ENCODE measurements around the gene ATAD2B.

The ATAD2B gene

DNA sequence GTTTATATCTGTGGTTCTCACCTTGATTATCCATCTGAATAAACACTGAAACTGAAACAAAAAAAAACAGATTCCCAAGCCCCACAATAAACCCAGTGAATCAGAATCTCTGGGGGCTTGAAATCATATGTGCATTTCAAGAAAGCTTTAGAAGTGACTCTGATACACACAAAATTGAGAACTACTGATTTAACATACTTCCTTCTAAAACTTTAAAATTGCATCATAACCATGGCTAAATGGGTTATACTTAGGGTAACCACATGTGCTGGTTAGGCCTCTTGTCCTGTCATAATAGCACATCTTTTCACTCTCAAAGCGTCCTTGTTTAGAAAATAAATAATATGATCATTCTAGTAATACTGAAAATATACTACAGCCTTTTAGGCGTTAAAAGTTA is 100.9 kb downstream of the ATAD2B start:
- POLR2A ChIA-PET (ENCODE audit: low non-redundant PET) = no interaction called here
- CTCF ChIA-PET = interaction anchor here (0.5 kb wide), 1 partner anchor 527 kb away, joined by 3 read pairs; no protein-coding TSS in a partner anchor
- TF ChIP-seq, protein P1, sequence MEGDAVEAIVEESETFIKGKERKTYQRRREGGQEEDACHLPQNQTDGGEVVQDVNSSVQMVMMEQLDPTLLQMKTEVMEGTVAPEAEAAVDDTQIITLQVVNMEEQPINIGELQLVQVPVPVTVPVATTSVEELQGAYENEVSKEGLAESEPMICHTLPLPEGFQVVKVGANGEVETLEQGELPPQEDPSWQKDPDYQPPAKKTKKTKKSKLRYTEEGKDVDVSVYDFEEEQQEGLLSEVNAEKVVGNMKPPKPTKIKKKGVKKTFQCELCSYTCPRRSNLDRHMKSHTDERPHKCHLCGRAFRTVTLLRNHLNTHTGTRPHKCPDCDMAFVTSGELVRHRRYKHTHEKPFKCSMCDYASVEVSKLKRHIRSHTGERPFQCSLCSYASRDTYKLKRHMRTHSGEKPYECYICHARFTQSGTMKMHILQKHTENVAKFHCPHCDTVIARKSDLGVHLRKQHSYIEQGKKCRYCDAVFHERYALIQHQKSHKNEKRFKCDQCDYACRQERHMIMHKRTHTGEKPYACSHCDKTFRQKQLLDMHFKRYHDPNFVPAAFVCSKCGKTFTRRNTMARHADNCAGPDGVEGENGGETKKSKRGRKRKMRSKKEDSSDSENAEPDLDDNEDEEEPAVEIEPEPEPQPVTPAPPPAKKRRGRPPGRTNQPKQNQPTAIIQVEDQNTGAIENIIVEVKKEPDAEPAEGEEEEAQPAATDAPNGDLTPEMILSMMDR (conservative IDR thresholded peaks at IDR 0.05; ENCODE audit: low read depth) = no peak
- no peak for DNase-seq (ENCODE audit: low spot score)
- no peak overlapping the region for H3K27ac ChIP-seq

DNA sequence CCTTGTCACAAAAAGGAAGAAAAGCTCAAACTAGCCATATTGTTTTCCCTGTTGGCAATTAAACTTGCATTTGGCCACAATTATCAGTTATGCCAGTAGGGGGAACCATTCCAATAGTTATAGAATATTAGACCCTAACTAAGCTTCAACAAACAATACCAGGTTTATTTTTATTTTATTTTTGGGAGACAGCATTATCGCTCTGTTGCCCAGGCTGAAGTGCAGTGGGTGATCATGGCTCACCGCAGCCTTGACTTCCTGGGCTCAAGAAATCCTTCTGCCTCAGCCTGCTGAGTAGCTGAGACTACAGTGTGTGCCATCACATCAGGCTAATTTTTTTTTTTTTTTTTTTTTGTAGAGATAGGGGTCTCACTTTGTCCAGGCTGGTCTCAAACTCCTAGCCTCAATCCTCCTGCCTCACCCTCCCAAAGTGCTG is 102.1 kb downstream of the ATAD2B start:
- TF ChIP-seq, protein P1 (conservative IDR thresholded peaks at IDR 0.05; ENCODE audit: low read depth) = peak; percentile 70
- POLR2A ChIA-PET (ENCODE audit: low non-redundant PET) = no interaction called here
- CTCF ChIA-PET = interaction anchor here (0.5 to 1.4 kb wide), 10 partner anchors 9 to 1163 kb away, joined by 3 to 10 read pairs (median 3); partner anchors contain the start of gene ATAD2B
- H3K27ac ChIP-seq = no peak overlapping the region
- DNase-seq (ENCODE audit: low spot score) = peak; percentile 43

DNA sequence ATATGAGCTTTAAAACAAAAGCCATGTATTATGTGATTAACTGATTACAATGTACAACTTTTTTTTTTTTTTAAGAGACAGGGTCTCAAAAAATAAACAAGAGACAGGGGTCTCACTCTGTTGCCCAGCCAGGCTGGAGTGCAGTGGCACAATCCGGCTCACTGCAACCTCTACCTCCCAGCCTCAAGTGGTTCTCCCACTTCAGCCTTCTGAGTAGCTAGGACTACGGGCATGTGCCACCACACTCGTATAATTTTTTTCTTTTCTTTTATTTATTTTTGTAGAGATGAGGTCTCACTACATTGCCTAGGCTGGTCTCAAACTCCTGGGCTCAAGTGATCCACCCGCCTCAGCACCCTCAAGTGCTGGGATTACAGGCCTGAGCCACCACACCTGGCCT is 103.1 kb downstream of the ATAD2B start:
- ChIA-PET CTCF (interaction anchor here (0.5 to 1.4 kb wide), 4 partner anchors 10 to 535 kb away, joined by 3 to 9 read pairs (median 4); no protein-coding TSS in a partner anchor), POLR2A (ENCODE audit: low non-redundant PET) (no interaction called here)
- H3K27ac ChIP-seq = no peak overlapping the region
- TF ChIP-seq, protein P1 (conservative IDR thresholded peaks at IDR 0.05; ENCODE audit: low read depth) = no peak
- DNase-seq (ENCODE audit: low spot score) = no peak

DNA sequence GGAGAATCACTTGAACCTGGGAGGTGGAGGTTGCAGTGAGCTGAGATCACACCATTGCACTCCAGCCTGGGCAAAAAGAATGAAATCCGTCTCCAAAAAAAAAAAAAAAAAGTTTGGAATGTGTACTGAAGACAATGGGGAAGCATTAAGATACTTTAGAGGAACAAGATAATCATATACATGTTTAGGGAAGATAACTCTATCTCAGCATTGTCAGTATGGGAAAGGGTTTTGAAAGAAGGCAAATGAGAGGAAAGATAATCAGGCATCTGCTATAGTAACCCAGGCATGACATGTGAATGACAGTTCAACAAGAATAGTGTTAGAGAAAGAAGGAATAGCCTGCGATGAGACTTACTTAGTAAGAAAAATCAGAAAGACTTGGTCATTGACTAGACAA is 112.0 kb downstream of the ATAD2B start:
- TF ChIP-seq, protein P1 (conservative IDR thresholded peaks at IDR 0.05; ENCODE audit: low read depth) = no peak
- no peak for DNase-seq (ENCODE audit: low spot score)
- ChIA-PET CTCF (no interaction called here), POLR2A (ENCODE audit: low non-redundant PET) (no interaction called here)
- H3K27ac ChIP-seq = no peak overlapping the region

DNA sequence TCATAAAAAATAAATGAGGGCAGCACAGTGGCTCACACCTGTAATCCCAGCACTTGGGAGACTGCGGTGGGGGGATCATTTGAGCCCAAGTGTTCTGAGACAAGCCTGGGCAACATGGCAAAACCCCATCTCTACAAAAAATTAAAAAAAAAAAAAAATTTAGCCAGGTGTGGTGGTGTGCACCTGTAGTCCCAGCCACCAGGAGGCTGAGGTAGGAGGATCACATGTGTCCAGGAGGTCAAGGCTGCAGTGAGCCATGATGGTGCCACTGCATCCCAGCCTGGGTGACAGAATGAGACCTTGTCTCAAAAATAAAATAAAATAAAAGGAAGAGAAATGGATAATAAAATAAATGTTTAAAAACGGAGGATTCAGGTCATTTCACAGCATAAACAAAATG is 113.5 kb downstream of the ATAD2B start:
- TF ChIP-seq, protein P1 (conservative IDR thresholded peaks at IDR 0.05; ENCODE audit: low read depth) = no peak
- no peak for DNase-seq (ENCODE audit: low spot score)
- POLR2A ChIA-PET (ENCODE audit: low non-redundant PET) = no interaction called here
- CTCF ChIA-PET = no interaction called here
- no peak overlapping the region for H3K27ac ChIP-seq

DNA sequence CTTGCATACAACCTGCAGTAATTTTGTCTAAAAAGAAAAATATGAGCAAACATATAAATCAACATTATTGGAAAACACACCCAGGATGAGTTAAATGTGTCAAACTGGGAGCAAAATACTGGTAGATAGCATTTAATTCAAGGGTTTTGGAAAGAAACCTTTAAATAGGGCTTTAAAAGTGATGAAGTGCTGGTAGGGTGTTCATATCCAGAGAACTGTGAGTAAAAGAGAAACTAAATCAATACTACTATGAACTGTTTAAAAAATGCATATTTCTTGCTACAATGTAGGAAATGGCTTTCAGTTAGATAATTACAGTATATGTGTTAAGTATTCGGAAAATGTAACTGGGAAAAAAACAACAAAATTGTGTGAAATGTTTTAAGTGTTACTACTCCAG is 117.8 kb downstream of the ATAD2B start:
- H3K27ac ChIP-seq = no peak overlapping the region
- ChIA-PET POLR2A (ENCODE audit: low non-redundant PET) (no interaction called here), CTCF (no interaction called here)
- no peak for DNase-seq (ENCODE audit: low spot score)
- TF ChIP-seq, protein P1 (conservative IDR thresholded peaks at IDR 0.05; ENCODE audit: low read depth) = no peak

Data from RWPE1 (cell line).